ENCODE measurements around the gene ERCC5. TPM values are rescaled to one million over a fixed set of nuclear protein-coding genes. Genes with fewer than 3 reads are reported as not detected.

ERCC5 gene
- total RNA-seq, 6 experiments from 2014 or later: 21.6 to 47.4 (median 29.2) TPM

GRCh38 chr13:102903659-102904407, 58.0 kb downstream of the ERCC5 start:
- no peak overlapping the region for H3K4me3 ChIP-seq
- TF ChIP-seq POLR2A (IDR thresholded peaks at IDR 0.05) (no peak), CTCF (IDR thresholded peaks at IDR 0.05) (peak; percentile 35 to 54 (median 52))
- no peaks in the 10 kb centered on the region for H3K27me3 ChIP-seq
- 50% methylated on average over 14 of the region's 14 CpGs for WGBS (ENCODE audit: insufficient coverage, low coverage, low lambda C conversion rate, missing lambda C conversion rate)
- DNase-seq (no peak), ATAC-seq (peak in 1 of 4 donors; percentile 13)
- no peaks in the 10 kb centered on the region for H3K36me3 ChIP-seq
- intact Hi-C loops (cut with DNase I): no loop called here
- H3K4me1 ChIP-seq: peaks cover 0 to 53% (median 10%) of the 10 kb centered on the region in 4 donors
- H3K27ac ChIP-seq: peak overlapping the region in 1 of 3 donors; percentile 63
- no peaks in the 10 kb centered on the region for H3K9me3 ChIP-seq

- no peak for TF ChIP-seq POLR2A (IDR thresholded peaks at IDR 0.05)
- no peak for TF ChIP-seq CTCF (IDR thresholded peaks at IDR 0.05)
- Histone ChIP-seq H3K27me3 (no peaks in the 10 kb centered on the region), H3K9me3 (no peaks in the 10 kb centered on the region), H3K27ac (no peak overlapping the region), H3K36me3 (no peaks in the 10 kb centered on the region), H3K4me1 (peaks cover 0 to 53% (median 10%) of the 10 kb centered on the region in 4 donors), H3K4me3 (no peak overlapping the region)
- intact Hi-C loops (cut with DNase I): no loop called here
- WGBS (ENCODE audit: insufficient coverage, low coverage, low lambda C conversion rate, missing lambda C conversion rate): 74% methylated on average over 4 of the region's 5 CpGs
- ATAC-seq (no peak), DNase-seq (no peak)
Observed at GRCh38 chr13:102904408-102904862, 58.6 kb downstream of the ERCC5 start.

- no peaks in the 10 kb centered on the region for H3K36me3 ChIP-seq
- intact Hi-C loops (cut with DNase I): no loop called here
- H3K9me3 ChIP-seq: no peaks in the 10 kb centered on the region
- H3K4me3 ChIP-seq: no peak overlapping the region
- no peak overlapping the region for H3K27ac ChIP-seq
- TF ChIP-seq CTCF (IDR thresholded peaks at IDR 0.05): no peak
- no peak for TF ChIP-seq POLR2A (IDR thresholded peaks at IDR 0.05)
- ATAC-seq (no peak), DNase-seq (no peak)
- H3K4me1 ChIP-seq: peaks cover 0 to 43% (median 6%) of the 10 kb centered on the region in 4 donors
- WGBS (ENCODE audit: insufficient coverage, low coverage, low lambda C conversion rate, missing lambda C conversion rate): 81% methylated on average over 7 of the region's 7 CpGs
- H3K27me3 ChIP-seq: no peaks in the 10 kb centered on the region
Observed at GRCh38 chr13:102905905-102906771, 60.3 kb downstream of the ERCC5 start.

GRCh38 chr13:102907016-102907756, 61.4 kb downstream of the ERCC5 start:
- Histone ChIP-seq H3K36me3 (no peaks in the 10 kb centered on the region), H3K9me3 (no peaks in the 10 kb centered on the region), H3K4me1 (peaks cover 0 to 38% (median 4%) of the 10 kb centered on the region in 4 donors), H3K27me3 (no peaks in the 10 kb centered on the region), H3K27ac (peak overlapping the region; percentile 38 to 71 (median 52)), H3K4me3 (no peak overlapping the region)
- ATAC-seq (no peak), DNase-seq (no peak)
- 46% methylated on average over 2 of the region's 2 CpGs for WGBS (ENCODE audit: insufficient coverage, low coverage, low lambda C conversion rate, missing lambda C conversion rate)
- no peak for TF ChIP-seq POLR2A (IDR thresholded peaks at IDR 0.05)
- TF ChIP-seq CTCF (IDR thresholded peaks at IDR 0.05): no peak
- intact Hi-C loops (cut with DNase I): no loop called here
